H1 (cell line): ENCODE results near the gene KIF25. TPM values are rescaled to one million over a fixed set of nuclear protein-coding genes. Genes with fewer than 3 reads are reported as not detected.

ENCODE experiments used
- CTCF ChIA-PET: fragments of 300-600 bp; sonication (Branson Sonifier 250); formaldehyde crosslinking; loops from one replicate; lab custom pipeline; 2021; ENCODE audit not compliant: partially characterized antibody; lab: Charles Lee
- POLR2A ChIA-PET: fragments of 300-600 bp; sonication (Branson Sonifier 250); formaldehyde crosslinking; loops from one replicate; lab custom pipeline; 2021; ENCODE audit warnings: inconsistent platforms; ENCODE audit not compliant: partially characterized antibody; lab: Charles Lee
- DNase-seq, 2 experiments: peaks; one replicate each; pipeline versions ENCODE4 v3.0.0 to v3.0.0-alpha.2; 2010 to 2022; ENCODE audit warnings: low spot score in 2 of 2, low read depth in 1 of 2, mixed read lengths in 1 of 2
- FAIRE-seq: peaks from 2 replicates; lab custom pipeline; 2011; peaks lifted over from hg19 to GRCh38; lab: Jason Lieb, UNC
- H2AFZ ChIP-seq: 2 replicates; pipeline ENCODE4 v1.8.1; 2012; ENCODE audit warnings: low read length, inconsistent platforms
- H2AK5ac ChIP-seq: 2 replicates; pipeline ENCODE4 v1.6.1; 2013; ENCODE audit warnings: low read depth, low read length
- H2BK120ac ChIP-seq: replicated peaks from 2 replicates; pipeline ENCODE3; 2013; ENCODE audit warnings: low read depth, low read length, inconsistent platforms
- H2BK12ac ChIP-seq: 2 replicates; pipeline ENCODE4 v1.6.1; 2013; ENCODE audit warnings: low read depth, low read length
- H2BK15ac ChIP-seq: 2 replicates; pipeline ENCODE4 v1.6.1; 2013; ENCODE audit warnings: low read length
- H2BK20ac ChIP-seq: 2 replicates; pipeline ENCODE4 v1.6.1; 2013; ENCODE audit warnings: low read length
- H2BK5ac ChIP-seq: 2 replicates; pipeline ENCODE4 v1.6.1; 2013; ENCODE audit warnings: low read depth, low read length
- H3K14ac ChIP-seq: 2 replicates; pipeline ENCODE4 v1.6.1; 2013; ENCODE audit warnings: inconsistent platforms; ENCODE audit not compliant: insufficient read length
- H3K18ac ChIP-seq: 2 replicates; pipeline ENCODE4 v1.6.1; 2013; ENCODE audit warnings: low read length; ENCODE audit errors: extremely low read depth
- H3K23ac ChIP-seq: 2 replicates; pipeline ENCODE4 v1.6.1; 2013; ENCODE audit warnings: inconsistent platforms; ENCODE audit not compliant: insufficient read length
- H3K23me2 ChIP-seq: 2 replicates; pipeline ENCODE4 v1.6.1; 2013; ENCODE audit warnings: low read depth, low read length
- H3K27ac ChIP-seq: 2 replicates; pipeline ENCODE4 v1.6.1; 2011; ENCODE audit warnings: low read depth, low read length, inconsistent platforms
- H3K27me3 ChIP-seq, 4 experiments: replicated peaks in 1 of 4; 1 replicate in 1 of 4; 2 replicates in 3 of 4; pipeline versions ENCODE4 v1.6.1 to v1.8.1; 2011 to 2013; ENCODE audit warnings: low read length in 3 of 4, mild to moderate bottlenecking in 3 of 4, inconsistent platforms in 2 of 4, mixed read lengths in 2 of 4, moderate library complexity in 1 of 4; ENCODE audit not compliant: control insufficient read depth in 3 of 4, insufficient read depth in 3 of 4; ENCODE audit errors: extremely low read depth in 1 of 4
- H3K36me3 ChIP-seq, 4 experiments: 2 replicates each; pipeline versions ENCODE4 v1.6.1 to v1.8.1; 2011 to 2013; ENCODE audit warnings: mild to moderate bottlenecking in 4 of 4, low read length in 3 of 4, moderate library complexity in 2 of 4, control low read depth in 1 of 4, inconsistent platforms in 1 of 4; ENCODE audit not compliant: insufficient read depth in 4 of 4, control insufficient read depth in 2 of 4
- H3K4ac ChIP-seq: replicated peaks from 2 replicates; pipeline ENCODE3; 2013; ENCODE audit warnings: low read length, low read depth, mixed read lengths, inconsistent platforms; ENCODE audit not compliant: insufficient read length
- H3K4me1 ChIP-seq, 4 experiments: replicated peaks in 1 of 4; 1 replicate in 1 of 4; 2 replicates in 3 of 4; pipeline versions ENCODE4 v1.6.1 to v1.8.1; 2011 to 2013; ENCODE audit warnings: low read length in 3 of 4, inconsistent platforms in 2 of 4, mixed read lengths in 1 of 4; ENCODE audit not compliant: insufficient read depth in 4 of 4, control insufficient read depth in 3 of 4
- H3K4me2 ChIP-seq, 2 experiments: 2 replicates each; pipeline versions ENCODE4 v1.6.1 to v1.8.1; 2011 to 2013; ENCODE audit warnings: low read depth in 2 of 2, low read length in 2 of 2, control low read depth in 1 of 2, inconsistent platforms in 1 of 2, mild to moderate bottlenecking in 1 of 2; ENCODE audit not compliant: insufficient read depth in 1 of 2
- H3K4me3 ChIP-seq, 4 experiments: fragments of 200-600, 300-600 bp in 1 of 4; sonication (generic), shearing (Covaris generic), sonication (Bioruptor Twin) in 1 of 4; 2 replicates each; pipeline versions ENCODE4 v1.5.1 to v1.8.1; 2011 to 2016; ENCODE audit warnings: low read length in 4 of 4, low read depth in 3 of 4, control low read depth in 2 of 4, inconsistent platforms in 2 of 4, mild to moderate bottlenecking in 2 of 4, mixed read lengths in 1 of 4, moderate library complexity in 1 of 4; ENCODE audit not compliant: insufficient read depth in 2 of 4; ENCODE audit errors: extremely low read depth in 1 of 4
- H3K56ac ChIP-seq: replicated peaks from 2 replicates; pipeline ENCODE3; 2013; ENCODE audit warnings: low read depth, mild to moderate bottlenecking, mixed read lengths, low read length, inconsistent platforms; ENCODE audit not compliant: insufficient read length
- H3K79me1 ChIP-seq: 2 replicates; pipeline ENCODE4 v1.6.1; 2013; ENCODE audit warnings: low read depth, low read length, control low read depth
- H3K79me2 ChIP-seq, 2 experiments: 2 replicates each; pipeline versions ENCODE4 v1.6.1 to v1.8.1; 2012 to 2013; ENCODE audit warnings: low read length in 2 of 2, mild to moderate bottlenecking in 2 of 2, inconsistent platforms in 1 of 2; ENCODE audit not compliant: insufficient read depth in 2 of 2, control insufficient read depth in 1 of 2
- H3K9ac ChIP-seq, 4 experiments: replicated peaks in 1 of 4; 1 replicate in 1 of 4; 2 replicates in 3 of 4; pipeline versions ENCODE4 v1.6.1 to v1.8.1; 2011 to 2013; ENCODE audit warnings: low read depth in 3 of 4, low read length in 3 of 4, control low read depth in 2 of 4, mild to moderate bottlenecking in 2 of 4, moderate library complexity in 2 of 4, inconsistent platforms in 1 of 4; ENCODE audit errors: extremely low read depth in 1 of 4
- H3K9me3 ChIP-seq, 2 experiments: 2 replicates each; pipeline versions ENCODE4 v1.6.1 to v1.8.1; 2012 to 2013; ENCODE audit warnings: mild to moderate bottlenecking in 2 of 2, moderate library complexity in 2 of 2, control low read depth in 1 of 2, inconsistent platforms in 1 of 2, low read depth in 1 of 2, low read length in 1 of 2, mixed read lengths in 1 of 2; ENCODE audit not compliant: insufficient read depth in 2 of 2
- H4K20me1 ChIP-seq, 2 experiments: replicated peaks in 1 of 2; 2 replicates each; pipeline versions ENCODE3 to v1.8.1; 2011 to 2013; ENCODE audit warnings: inconsistent platforms in 2 of 2, low read length in 2 of 2, mild to moderate bottlenecking in 1 of 2; ENCODE audit not compliant: insufficient read depth in 2 of 2, control insufficient read depth in 1 of 2
- H4K5ac ChIP-seq: 2 replicates; pipeline ENCODE4 v1.6.1; 2013; ENCODE audit warnings: low read length, low read depth, mixed read lengths, inconsistent platforms; ENCODE audit not compliant: insufficient read length
- H4K8ac ChIP-seq: 2 replicates; pipeline ENCODE4 v1.8.0; 2013; ENCODE audit warnings: mild to moderate bottlenecking, moderate library complexity, low read length, inconsistent platforms; ENCODE audit not compliant: insufficient read depth; ENCODE audit errors: extremely low read depth
- H4K91ac ChIP-seq: replicated peaks from 2 replicates; pipeline ENCODE3; 2013; ENCODE audit warnings: low read length, mixed read lengths, inconsistent platforms; ENCODE audit not compliant: insufficient read length
- ATF3 ChIP-seq: IDR thresholded peaks from 2 replicates; pipeline ENCODE4 v1.6.1; 2011; ENCODE audit warnings: low read depth, mild to moderate bottlenecking, low read length; ENCODE audit not compliant: insufficient read depth
- CHD2 ChIP-seq: IDR thresholded peaks from 2 replicates; pipeline ENCODE4 v1.6.1; 2012; ENCODE audit warnings: low read length, improper control_type of control experiment
- EP300 ChIP-seq, 2 experiments: IDR thresholded peaks; 1 replicate in 1 of 2; 2 replicates in 1 of 2; pipeline ENCODE4 v1.6.1; 2011 to 2012; ENCODE audit warnings: low read depth in 2 of 2, low read length in 2 of 2, mild to moderate bottlenecking in 2 of 2, borderline replicate concordance in 1 of 2, inconsistent platforms in 1 of 2, moderate library complexity in 1 of 2
- GTF2F1 ChIP-seq: IDR thresholded peaks from 2 replicates; pipeline ENCODE4 v1.6.1; 2012; ENCODE audit warnings: low read depth, low read length, improper control_type of control experiment, borderline replicate concordance
- HDAC2 ChIP-seq, 2 experiments: fragments of 300-600 bp in 1 of 2; sonication (generic) in 1 of 2; IDR thresholded peaks; 2 replicates each; pipeline ENCODE4 v1.6.1; 2011 to 2012; ENCODE audit warnings: low read depth in 2 of 2, low read length in 2 of 2, mild to moderate bottlenecking in 2 of 2, moderate library complexity in 2 of 2, borderline replicate concordance in 1 of 2, inconsistent platforms in 1 of 2
- KDM4A ChIP-seq: IDR thresholded peaks from one replicate; pipeline ENCODE4 v1.7.1; 2012; ENCODE audit warnings: low read depth, mild to moderate bottlenecking, moderate library complexity, low read length, inconsistent platforms; ENCODE audit not compliant: severe bottlenecking
- NANOG ChIP-seq: IDR thresholded peaks from 2 replicates; pipeline ENCODE4 v1.6.1; 2011; ENCODE audit warnings: low read length, low read depth, mild to moderate bottlenecking, inconsistent platforms; ENCODE audit not compliant: insufficient read depth, poor library complexity, severe bottlenecking
- POLR2AphosphoS5 ChIP-seq: IDR thresholded peaks from 2 replicates; pipeline ENCODE4 v1.6.1; 2011; ENCODE audit warnings: low read depth, low read length
- RNF2 ChIP-seq: fragments of 200-900, 300-1000 bp; sonication (generic); IDR thresholded peaks from 2 replicates; pipeline ENCODE4 v1.7.1; 2016; ENCODE audit warnings: borderline replicate concordance, low read depth, mild to moderate bottlenecking, antibody characterized with exemption, low read length; ENCODE audit not compliant: poor library complexity, severe bottlenecking; ENCODE audit errors: missing control alignments
- SIX5 ChIP-seq: IDR thresholded peaks from 2 replicates; pipeline ENCODE4 v1.6.1; 2011; ENCODE audit warnings: mild to moderate bottlenecking, low read depth, low read length
- WGBS, 2 experiments: shearing (Covaris generic) in 1 of 2; methylation state at CpG; one replicate each; pipeline versions ENCODE4 v1.1.6 to v1.1.7; 2013 to 2015; ENCODE audit warnings: low lambda C conversion rate in 2 of 2, mixed read lengths in 2 of 2, inconsistent platforms in 1 of 2, low coverage in 1 of 2, missing lambda C conversion rate in 1 of 2; ENCODE audit not compliant: insufficient replicate concordance in 2 of 2, insufficient coverage in 1 of 2, insufficient read length in 1 of 2; ENCODE audit errors: extremely low coverage in 1 of 2, missing lambda C conversion rate in 1 of 2; 5-methylcytosine and 5-hydroxymethylcytosine counted together
- polyA plus RNA-seq, 7 experiments: library from polyadenylated mRNA; depleted of rRNA in 3 of 7; stranded (reverse) in 5 of 7; unstranded in 2 of 7; fragments of >200 nt in 5 of 7; fragments of 200-250 nt in 2 of 7; gene quantifications; 1 replicate in 5 of 7; 2 replicates in 1 of 7; 4 replicates in 1 of 7; pipeline versions ENCODE4 v1.2.1 to v1.2.3, GENCODE V29; 2011 to 2013; ENCODE audit warnings: missing spikeins in 2 of 7, mixed read lengths in 2 of 7
- total RNA-seq: library from RNA; stranded (reverse); fragmentation: NEBNext Ultra II Directional; extraction: Animal tissue kit (Norgen Biotek cat#: 25700); gene quantifications from 2 replicates; pipeline ENCODE4 v1.2.1, GENCODE V29; 2021
- TF ChIP-seq, protein P1 (sequence below): IDR thresholded peaks from 2 replicates; pipeline ENCODE4 v1.6.1; 2012; ENCODE audit warnings: inconsistent platforms

The KIF25 gene
- total and polyA plus RNA-seq, 2 of the 8 experiments (the other 6 are each of a cell fraction or from before 2014, with no cell fraction given): 1.5 to 2.0 TPM

DNA sequence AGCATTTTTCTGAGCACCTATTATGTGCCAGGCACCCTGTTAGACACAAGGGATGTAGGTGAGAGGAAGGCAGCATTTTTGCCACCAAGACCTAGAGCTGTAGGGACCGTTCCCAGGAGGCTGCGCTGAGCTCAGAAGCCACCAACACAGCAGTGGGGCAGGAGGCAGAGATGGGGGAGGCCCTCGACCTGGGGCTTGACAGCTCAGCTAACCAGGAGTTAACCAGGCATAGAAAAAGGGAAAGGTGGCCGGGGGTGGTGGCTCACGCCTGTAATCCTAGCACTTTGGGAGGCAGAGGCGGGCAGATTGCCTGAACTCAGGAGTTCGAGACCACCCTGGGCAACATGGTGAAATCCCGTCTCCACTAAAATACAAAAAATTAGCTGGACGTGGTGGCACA is 29.5 kb downstream of the KIF25 start:
- ChIA-PET POLR2A (no interaction called here), CTCF (interaction anchor here (1.0 kb wide), 1 partner anchor 10 kb away, joined by 3 read pairs; no protein-coding TSS in a partner anchor)
- Histone ChIP-seq H3K36me3 (no peaks in the 10 kb centered on the region), H2BK20ac (no peak overlapping the region), H3K4me2 (no peak overlapping the region), H4K8ac (no peak overlapping the region), H4K91ac (no peak overlapping the region), H3K18ac (no peak overlapping the region), H2BK120ac (no peak overlapping the region), H4K20me1 (no peaks in the 10 kb centered on the region), H2AFZ (no peak overlapping the region), H2BK5ac (no peak overlapping the region), H2BK12ac (no peak overlapping the region), H3K23ac (no peak overlapping the region), H3K56ac (no peak overlapping the region), H2AK5ac (no peak overlapping the region), H3K9ac (no peak overlapping the region), H3K9me3 (no peaks in the 10 kb centered on the region), H2BK15ac (no peak overlapping the region), H3K4me1 (peaks cover 0 to 2% (median 0%) of the 10 kb centered on the region in 4 experiments; a peak in 2 of 7 replicates), H3K4me3 (no peak overlapping the region), H3K79me2 (no peaks in the 10 kb centered on the region), H3K23me2 (no peaks in the 10 kb centered on the region), H3K27ac (no peak overlapping the region), H3K4ac (no peak overlapping the region), H4K5ac (no peak overlapping the region), H3K79me1 (no peaks in the 10 kb centered on the region), H3K14ac (no peak overlapping the region), H3K27me3 (no peaks in the 10 kb centered on the region)
- FAIRE-seq (no peak), DNase-seq (no peak)
- TF ChIP-seq NANOG (no peak), ATF3 (no peak), EP300 (IDR thresholded peaks at IDR 0.05; ENCODE audit: borderline replicate concordance in 1 of 2, low read depth in 2 of 2, low read length in 2 of 2) (no peak), POLR2AphosphoS5 (no peak), RNF2 (no peak), KDM4A (no peak), GTF2F1 (no peak), SIX5 (no peak), CHD2 (no peak), HDAC2 (IDR thresholded peaks at IDR 0.05; ENCODE audit: borderline replicate concordance in 1 of 2, low read depth in 2 of 2, low read length in 2 of 2) (no peak)
- TF ChIP-seq, protein P1, sequence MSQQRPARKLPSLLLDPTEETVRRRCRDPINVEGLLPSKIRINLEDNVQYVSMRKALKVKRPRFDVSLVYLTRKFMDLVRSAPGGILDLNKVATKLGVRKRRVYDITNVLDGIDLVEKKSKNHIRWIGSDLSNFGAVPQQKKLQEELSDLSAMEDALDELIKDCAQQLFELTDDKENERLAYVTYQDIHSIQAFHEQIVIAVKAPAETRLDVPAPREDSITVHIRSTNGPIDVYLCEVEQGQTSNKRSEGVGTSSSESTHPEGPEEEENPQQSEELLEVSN: no peak
- WGBS, 2 experiments: 91% methylated on average over 4 of the region's 9 CpGs; no CpG with 5 or more reads in 1 of the 2 experiments
